ENCODE results near the gene PARD3.

- TF ChIP-seq, protein P1, sequence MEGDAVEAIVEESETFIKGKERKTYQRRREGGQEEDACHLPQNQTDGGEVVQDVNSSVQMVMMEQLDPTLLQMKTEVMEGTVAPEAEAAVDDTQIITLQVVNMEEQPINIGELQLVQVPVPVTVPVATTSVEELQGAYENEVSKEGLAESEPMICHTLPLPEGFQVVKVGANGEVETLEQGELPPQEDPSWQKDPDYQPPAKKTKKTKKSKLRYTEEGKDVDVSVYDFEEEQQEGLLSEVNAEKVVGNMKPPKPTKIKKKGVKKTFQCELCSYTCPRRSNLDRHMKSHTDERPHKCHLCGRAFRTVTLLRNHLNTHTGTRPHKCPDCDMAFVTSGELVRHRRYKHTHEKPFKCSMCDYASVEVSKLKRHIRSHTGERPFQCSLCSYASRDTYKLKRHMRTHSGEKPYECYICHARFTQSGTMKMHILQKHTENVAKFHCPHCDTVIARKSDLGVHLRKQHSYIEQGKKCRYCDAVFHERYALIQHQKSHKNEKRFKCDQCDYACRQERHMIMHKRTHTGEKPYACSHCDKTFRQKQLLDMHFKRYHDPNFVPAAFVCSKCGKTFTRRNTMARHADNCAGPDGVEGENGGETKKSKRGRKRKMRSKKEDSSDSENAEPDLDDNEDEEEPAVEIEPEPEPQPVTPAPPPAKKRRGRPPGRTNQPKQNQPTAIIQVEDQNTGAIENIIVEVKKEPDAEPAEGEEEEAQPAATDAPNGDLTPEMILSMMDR (IDR thresholded peaks at IDR 0.05): no peak
- no peak for TF ChIP-seq ESRRA (CRISPR knock-in tag; IDR thresholded peaks at IDR 0.05; ENCODE audit: borderline replicate concordance)
- TF ChIP-seq, protein P2, sequence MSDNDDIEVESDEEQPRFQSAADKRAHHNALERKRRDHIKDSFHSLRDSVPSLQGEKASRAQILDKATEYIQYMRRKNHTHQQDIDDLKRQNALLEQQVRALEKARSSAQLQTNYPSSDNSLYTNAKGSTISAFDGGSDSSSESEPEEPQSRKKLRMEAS (CRISPR knock-in tag; IDR thresholded peaks at IDR 0.05): no peak
- TF ChIP-seq, protein P3, sequence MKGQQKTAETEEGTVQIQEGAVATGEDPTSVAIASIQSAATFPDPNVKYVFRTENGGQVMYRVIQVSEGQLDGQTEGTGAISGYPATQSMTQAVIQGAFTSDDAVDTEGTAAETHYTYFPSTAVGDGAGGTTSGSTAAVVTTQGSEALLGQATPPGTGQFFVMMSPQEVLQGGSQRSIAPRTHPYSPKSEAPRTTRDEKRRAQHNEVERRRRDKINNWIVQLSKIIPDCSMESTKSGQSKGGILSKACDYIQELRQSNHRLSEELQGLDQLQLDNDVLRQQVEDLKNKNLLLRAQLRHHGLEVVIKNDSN (CRISPR knock-in tag; IDR thresholded peaks at IDR 0.05): no peak
- no peak for TF ChIP-seq NR1H2 (CRISPR knock-in tag; IDR thresholded peaks at IDR 0.05)
- TF ChIP-seq ZNF423 (CRISPR knock-in tag; IDR thresholded peaks at IDR 0.05): no peak
- no peak for TF ChIP-seq ZNF263 (CRISPR knock-in tag; IDR thresholded peaks at IDR 0.05; ENCODE audit: low read depth)
- TF ChIP-seq ATF3 (CRISPR knock-in tag; conservative IDR thresholded peaks at IDR 0.05): no peak
- TF ChIP-seq, protein P4, sequence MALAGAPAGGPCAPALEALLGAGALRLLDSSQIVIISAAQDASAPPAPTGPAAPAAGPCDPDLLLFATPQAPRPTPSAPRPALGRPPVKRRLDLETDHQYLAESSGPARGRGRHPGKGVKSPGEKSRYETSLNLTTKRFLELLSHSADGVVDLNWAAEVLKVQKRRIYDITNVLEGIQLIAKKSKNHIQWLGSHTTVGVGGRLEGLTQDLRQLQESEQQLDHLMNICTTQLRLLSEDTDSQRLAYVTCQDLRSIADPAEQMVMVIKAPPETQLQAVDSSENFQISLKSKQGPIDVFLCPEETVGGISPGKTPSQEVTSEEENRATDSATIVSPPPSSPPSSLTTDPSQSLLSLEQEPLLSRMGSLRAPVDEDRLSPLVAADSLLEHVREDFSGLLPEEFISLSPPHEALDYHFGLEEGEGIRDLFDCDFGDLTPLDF (CRISPR knock-in tag; IDR thresholded peaks at IDR 0.05): no peak
- TF ChIP-seq KAT7 (CRISPR knock-in tag; IDR thresholded peaks at IDR 0.05; ENCODE audit: borderline replicate concordance): no peak
- TF ChIP-seq, protein P5, sequence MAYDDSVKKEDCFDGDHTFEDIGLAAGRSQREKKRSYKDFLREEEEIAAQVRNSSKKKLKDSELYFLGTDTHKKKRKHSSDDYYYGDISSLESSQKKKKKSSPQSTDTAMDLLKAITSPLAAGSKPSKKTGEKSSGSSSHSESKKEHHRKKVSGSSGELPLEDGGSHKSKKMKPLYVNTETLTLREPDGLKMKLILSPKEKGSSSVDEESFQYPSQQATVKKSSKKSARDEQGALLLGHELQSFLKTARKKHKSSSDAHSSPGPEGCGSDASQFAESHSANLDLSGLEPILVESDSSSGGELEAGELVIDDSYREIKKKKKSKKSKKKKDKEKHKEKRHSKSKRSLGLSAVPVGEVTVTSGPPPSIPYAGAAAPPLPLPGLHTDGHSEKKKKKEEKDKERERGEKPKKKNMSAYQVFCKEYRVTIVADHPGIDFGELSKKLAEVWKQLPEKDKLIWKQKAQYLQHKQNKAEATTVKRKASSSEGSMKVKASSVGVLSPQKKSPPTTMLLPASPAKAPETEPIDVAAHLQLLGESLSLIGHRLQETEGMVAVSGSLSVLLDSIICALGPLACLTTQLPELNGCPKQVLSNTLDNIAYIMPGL (CRISPR knock-in tag; IDR thresholded peaks at IDR 0.05): no peak
- no peak for TF ChIP-seq FOXJ3 (CRISPR knock-in tag; IDR thresholded peaks at IDR 0.05; ENCODE audit: borderline replicate concordance)
- no peak for TF ChIP-seq IRF2 (CRISPR knock-in tag; IDR thresholded peaks at IDR 0.05; ENCODE audit: borderline replicate concordance, low read depth)
Observed at GRCh38 chr10:34558093-34558583, 257.0 kb downstream of the PARD3 start.
